ENCODE results near the gene REC114. TPM values are rescaled to one million over a fixed set of nuclear protein-coding genes. Genes with fewer than 3 reads are reported as not detected.
"Not testable (repeated sequence)": the region's sequence is repeated elsewhere in the genome, so short reads cannot be mapped to it uniquely, and the experiment has no call there.

REC114 gene
- total RNA-seq, 2 donors from 2014 or later: not detected

DNA sequence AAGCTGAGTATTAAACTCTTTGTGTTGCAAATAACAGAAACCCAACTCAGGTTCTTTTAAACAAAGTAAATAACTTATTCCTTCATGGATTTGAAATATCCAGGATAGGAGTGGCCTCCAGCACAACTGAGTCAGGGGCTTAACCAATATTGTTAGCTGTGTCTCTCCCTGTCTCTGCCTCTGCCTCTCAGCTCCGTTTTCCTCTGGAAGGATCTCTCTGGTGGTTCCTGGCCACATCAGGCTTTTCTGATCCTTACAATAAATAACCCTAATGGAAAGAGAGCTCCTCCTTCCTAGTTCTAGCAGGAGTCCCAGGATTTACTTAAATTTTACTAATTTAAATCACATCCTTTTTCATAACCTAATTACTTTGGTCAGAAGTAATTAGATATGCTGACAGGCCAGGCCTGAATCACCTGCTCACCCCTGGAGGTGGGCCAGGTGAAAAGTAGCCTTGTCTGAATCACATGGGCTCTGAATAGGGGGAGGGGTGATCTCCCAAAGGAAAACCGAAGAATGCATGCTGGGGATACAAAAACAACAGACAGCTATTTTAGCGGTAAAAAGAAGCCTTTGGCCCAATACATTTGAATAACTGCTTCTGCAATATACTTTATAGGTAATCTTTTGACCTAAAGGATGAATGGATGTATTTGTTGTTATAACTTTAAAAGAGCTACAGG is 75.4 kb downstream of the REC114 start:
- H3K9me3 ChIP-seq (ENCODE audit: control insufficient read depth, low read length, poor library complexity, severe bottlenecking): no peaks in the 10 kb centered on the region
- Mint-ChIP-seq H3K36me3 (ENCODE audit: low read depth) (peaks cover 2% of the 10 kb centered on the region), H3K4me1 (peaks cover 14% of the 10 kb centered on the region), H3K4me3 (no peak overlapping the region), H3K27me3 (no peaks in the 10 kb centered on the region), H3K27ac (no peak overlapping the region)
- ATAC-seq (no peak), DNase-seq (no peak)

DNA sequence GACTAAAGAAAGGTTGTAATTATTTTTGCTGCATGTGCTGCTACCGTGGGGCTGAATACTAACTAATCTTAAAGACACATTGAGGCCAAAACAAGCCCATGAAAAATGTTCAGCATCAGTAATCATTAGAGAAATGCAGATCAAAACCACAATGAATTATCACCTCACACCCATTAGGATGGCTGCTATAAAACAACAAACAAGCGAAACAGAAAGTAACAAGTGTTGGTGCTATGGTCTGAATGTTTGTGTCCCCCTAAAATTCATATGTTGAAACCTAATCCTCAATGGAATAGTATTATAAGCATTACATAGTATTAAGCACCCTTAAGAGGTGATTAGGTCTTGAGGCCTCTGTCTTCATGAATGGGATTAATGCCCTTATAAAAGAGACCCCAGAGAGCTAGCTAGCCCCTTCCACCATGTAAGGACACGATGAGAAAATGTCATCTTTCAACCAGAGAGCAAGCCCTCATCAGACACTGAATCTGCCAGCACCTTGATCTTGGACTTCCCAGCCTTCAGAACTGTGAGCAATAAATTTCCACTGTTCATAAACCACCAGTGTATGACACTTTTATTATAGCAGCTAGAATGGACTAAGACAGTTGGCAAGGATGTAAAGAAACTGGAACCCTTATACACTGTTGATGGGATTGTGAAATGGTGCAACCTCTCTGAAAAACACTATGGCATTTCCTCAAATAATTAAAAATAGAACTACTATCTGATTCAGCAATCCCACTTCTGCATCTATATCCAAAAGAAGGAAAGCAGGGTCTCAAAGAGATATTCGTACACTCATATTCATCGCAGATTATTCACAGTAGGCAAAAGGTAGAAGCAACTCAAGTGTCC is 76.1 kb downstream of the REC114 start:
- no peaks in the 10 kb centered on the region for H3K27me3 Mint-ChIP-seq
- peaks cover 14% of the 10 kb centered on the region for H3K4me1 Mint-ChIP-seq
- no peak overlapping the region for H3K27ac Mint-ChIP-seq
- no peak overlapping the region for H3K4me3 Mint-ChIP-seq
- H3K36me3 Mint-ChIP-seq (ENCODE audit: low read depth): peaks cover 2% of the 10 kb centered on the region
- no peaks in the 10 kb centered on the region for H3K9me3 ChIP-seq (ENCODE audit: control insufficient read depth, low read length, poor library complexity, severe bottlenecking)
- ATAC-seq (no peak), DNase-seq (no peak)

DNA sequence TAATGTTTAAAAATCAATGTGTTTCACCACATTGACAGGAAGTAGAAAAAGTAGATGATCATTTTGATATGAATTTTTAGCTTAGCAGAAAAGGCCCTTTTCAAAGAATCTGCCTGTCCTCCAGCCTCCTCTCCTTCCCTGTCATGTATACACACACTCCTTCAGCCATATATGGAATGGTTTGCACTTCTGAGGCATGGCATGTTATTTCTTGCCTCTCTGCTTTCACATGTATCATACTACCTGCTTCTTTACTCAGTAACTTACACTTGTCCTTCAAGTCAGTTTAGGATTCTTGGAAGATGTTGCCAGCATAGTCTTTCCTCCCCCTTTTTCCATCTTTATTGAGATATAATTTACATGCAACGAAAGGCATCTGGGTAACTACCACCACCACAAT is 79.0 kb downstream of the REC114 start:
- no peaks in the 10 kb centered on the region for H3K9me3 ChIP-seq (ENCODE audit: control insufficient read depth, low read length, poor library complexity, severe bottlenecking)
- Mint-ChIP-seq H3K4me1 (peaks cover 11% of the 10 kb centered on the region), H3K36me3 (ENCODE audit: low read depth) (peaks cover 2% of the 10 kb centered on the region), H3K27ac (no peak overlapping the region), H3K4me3 (no peak overlapping the region), H3K27me3 (peaks cover under 1% of the 10 kb centered on the region)
- no peak for ATAC-seq
- DNase-seq: no peak

DNA sequence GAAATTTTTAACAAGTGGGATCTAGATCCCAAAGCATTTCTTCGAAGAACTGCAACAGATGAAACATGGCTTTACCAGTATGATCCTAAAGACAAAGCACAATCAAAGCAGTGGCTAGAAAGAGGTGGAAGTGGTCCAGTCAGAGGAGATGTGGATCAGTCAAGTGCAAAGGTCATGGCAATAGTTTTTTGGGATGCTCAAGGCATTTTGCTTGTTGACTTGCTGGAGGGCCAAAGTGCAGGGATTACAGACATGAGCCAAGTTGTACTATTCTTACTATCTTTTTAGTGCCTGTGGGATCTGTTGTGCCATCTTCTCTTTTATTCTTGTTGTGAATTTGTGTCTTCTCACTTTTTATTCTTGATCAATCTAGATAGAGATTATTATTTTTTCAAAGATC is 82.0 kb downstream of the REC114 start:
- no peak for DNase-seq
- ATAC-seq: no peak
- H3K27me3 Mint-ChIP-seq: peaks cover 6% of the 10 kb centered on the region
- H3K27ac Mint-ChIP-seq: no peak overlapping the region
- H3K4me1 Mint-ChIP-seq: peaks cover 7% of the 10 kb centered on the region
- H3K9me3 ChIP-seq (ENCODE audit: control insufficient read depth, low read length, poor library complexity, severe bottlenecking): no peaks in the 10 kb centered on the region
- no peak overlapping the region for H3K4me3 Mint-ChIP-seq
- H3K36me3 Mint-ChIP-seq (ENCODE audit: low read depth): no peaks in the 10 kb centered on the region

DNA sequence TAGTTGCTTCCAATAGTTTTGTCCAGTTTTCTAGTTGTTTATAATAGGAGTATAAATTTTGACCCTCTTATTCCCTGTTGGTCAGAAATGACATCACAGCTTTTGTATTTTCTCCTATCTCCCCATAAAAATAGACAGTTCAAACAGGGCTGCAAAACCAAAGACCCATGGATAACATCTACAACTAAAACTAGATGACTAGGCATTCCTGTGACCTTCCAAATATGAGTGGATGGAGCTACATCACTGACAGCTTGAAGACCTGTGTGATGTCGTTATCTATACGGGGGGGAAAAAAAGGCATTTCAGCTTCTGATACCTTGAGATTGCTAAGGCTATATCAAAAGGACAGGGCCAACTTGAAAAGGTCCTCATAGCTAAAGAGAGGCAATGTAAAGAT is 84.6 kb downstream of the REC114 start:
- H3K4me1 Mint-ChIP-seq: no peaks in the 10 kb centered on the region
- H3K4me3 Mint-ChIP-seq: no peak overlapping the region
- ATAC-seq (no peak), DNase-seq (no peak)
- H3K27ac Mint-ChIP-seq: no peak overlapping the region
- H3K27me3 Mint-ChIP-seq: peaks cover 6% of the 10 kb centered on the region
- no peaks in the 10 kb centered on the region for H3K36me3 Mint-ChIP-seq (ENCODE audit: low read depth)
- H3K9me3 ChIP-seq (ENCODE audit: control insufficient read depth, low read length, poor library complexity, severe bottlenecking): no peaks in the 10 kb centered on the region

DNA sequence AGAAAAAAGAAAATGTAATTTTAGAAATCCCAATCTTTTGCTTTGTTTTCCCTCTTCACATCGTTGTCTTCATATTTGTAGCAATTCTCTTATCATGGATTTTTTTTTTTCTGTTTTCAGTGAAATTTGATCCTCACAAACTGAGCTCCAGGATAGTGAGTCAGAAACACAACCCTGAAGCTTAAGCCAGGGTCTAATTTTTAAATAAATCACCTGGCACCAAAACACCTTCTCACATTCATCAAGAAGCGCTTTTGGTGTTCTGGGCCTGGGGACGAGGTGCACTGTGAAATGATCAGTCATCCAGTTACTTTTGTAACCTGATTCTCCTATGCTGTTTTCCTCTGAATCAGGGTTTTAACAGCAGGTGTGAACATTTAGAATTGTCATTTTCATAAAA is 87.7 kb downstream of the REC114 start:
- DNase-seq (no peak), ATAC-seq (no peak)
- H3K27ac Mint-ChIP-seq: no peak overlapping the region
- H3K27me3 Mint-ChIP-seq: peaks cover 6% of the 10 kb centered on the region
- no peaks in the 10 kb centered on the region for H3K9me3 ChIP-seq (ENCODE audit: control insufficient read depth, low read length, poor library complexity, severe bottlenecking)
- H3K4me3 Mint-ChIP-seq: no peak overlapping the region
- no peaks in the 10 kb centered on the region for H3K4me1 Mint-ChIP-seq
- H3K36me3 Mint-ChIP-seq (ENCODE audit: low read depth): no peaks in the 10 kb centered on the region

DNA sequence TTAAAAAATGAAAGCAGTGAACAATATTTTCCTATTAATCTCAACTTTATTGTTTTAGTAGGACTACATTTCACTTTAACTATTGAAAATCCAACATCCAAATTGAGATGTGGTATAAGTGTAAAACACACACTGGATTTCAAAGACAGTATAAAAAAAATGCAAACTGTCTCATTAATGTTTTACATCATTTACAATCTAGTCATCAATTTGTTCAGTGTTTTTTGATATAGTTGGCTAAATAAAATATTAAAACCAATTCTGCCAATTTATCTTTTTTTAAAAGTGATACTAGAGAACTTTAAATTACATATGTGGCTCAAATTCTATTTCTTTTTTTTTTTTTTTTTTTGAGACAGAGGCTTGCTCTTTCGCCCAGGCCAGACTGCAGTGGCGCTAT is 95.2 kb downstream of the REC114 start:
- no peaks in the 10 kb centered on the region for H3K27me3 Mint-ChIP-seq

DNA sequence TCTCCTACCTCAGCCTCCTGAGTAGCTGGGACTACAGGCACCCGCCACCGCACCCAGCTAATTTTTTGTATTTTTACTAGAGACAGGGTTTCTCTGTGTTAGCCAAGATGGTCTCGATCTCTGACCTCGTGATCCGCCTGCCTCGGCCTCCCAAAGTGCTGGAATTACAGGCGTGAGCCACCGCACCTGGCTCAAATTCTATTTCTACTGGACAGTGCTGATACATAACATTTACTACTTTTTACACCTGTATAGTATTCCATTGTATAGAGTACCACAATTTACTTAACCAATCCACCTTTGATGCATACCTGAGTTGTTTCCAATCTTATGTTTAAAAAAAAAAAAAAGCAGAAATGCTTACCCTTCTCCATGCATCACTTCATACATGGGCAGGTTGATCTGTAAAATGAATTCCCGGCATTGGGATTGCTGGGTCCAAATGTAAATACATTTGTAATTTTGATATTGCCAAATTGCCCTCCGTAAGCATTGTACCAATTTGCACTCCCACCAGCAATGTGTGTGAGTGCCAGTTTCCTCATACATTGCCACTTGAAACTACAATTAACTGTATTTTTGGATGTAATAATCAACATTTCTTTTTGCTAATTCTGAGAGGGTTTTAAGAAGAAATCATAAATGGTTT is 95.7 kb downstream of the REC114 start:
- H3K36me3 Mint-ChIP-seq (ENCODE audit: low read depth): no peaks in the 10 kb centered on the region
- H3K27ac Mint-ChIP-seq: no peak overlapping the region
- H3K4me1 Mint-ChIP-seq: no peaks in the 10 kb centered on the region
- no peak overlapping the region for H3K4me3 Mint-ChIP-seq
- no peak for DNase-seq
- H3K27me3 Mint-ChIP-seq: no peaks in the 10 kb centered on the region
- no peak for ATAC-seq
- H3K9me3 ChIP-seq (ENCODE audit: control insufficient read depth, low read length, poor library complexity, severe bottlenecking): no peaks in the 10 kb centered on the region

More for the DNA sequence above, 95.2 kb downstream of the REC114 start:
- H3K27ac Mint-ChIP-seq: no peak overlapping the region
- H3K9me3 ChIP-seq (ENCODE audit: control insufficient read depth, low read length, poor library complexity, severe bottlenecking): no peaks in the 10 kb centered on the region
- no peak for ATAC-seq
- H3K36me3 Mint-ChIP-seq (ENCODE audit: low read depth): no peaks in the 10 kb centered on the region
- DNase-seq: no peak
- no peak overlapping the region for H3K4me3 Mint-ChIP-seq
- no peaks in the 10 kb centered on the region for H3K4me1 Mint-ChIP-seq

DNA sequence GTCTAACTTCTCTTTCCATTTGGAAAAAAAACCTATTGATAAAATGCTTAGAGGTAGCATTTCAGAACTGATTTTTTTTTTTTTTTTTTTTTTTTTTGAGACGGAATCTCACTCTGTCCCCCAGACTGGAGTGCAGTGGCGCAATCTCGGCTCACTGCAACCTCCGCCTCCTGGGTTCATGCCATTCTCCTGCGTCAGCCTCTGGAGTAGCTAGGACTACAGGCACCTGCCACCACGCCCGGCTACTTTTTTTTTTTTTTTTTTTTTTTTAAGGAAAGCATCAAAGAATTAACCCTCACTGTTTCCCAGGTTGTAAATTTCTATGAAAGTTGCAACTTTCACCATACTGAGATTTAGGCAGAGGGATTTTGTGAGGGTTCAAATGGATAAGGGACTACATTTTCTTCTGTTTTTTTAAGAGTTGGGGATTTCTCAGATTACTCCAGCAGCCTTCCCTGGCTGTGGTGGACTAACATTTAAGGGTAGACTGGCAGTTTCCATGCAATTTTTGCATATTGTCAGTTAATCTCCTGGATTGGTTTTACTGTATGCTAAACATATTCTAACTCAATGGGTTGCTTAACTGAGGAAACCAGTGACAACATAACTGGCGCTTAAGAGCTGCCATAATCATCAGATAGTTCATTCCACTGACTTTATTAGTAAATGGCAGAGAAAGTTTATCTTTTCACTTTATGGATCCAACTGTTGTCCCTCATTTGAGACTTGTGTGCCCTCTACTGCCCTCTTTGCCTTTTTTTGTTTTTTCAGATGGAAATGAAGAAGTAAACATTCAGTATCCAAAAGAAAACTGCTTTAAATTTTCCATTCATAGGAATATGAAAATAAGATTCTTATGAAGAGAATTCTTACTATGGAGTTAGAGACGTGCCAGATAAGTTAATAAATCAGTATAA is 96.5 kb downstream of the REC114 start:
- H3K4me3 Mint-ChIP-seq: no peak overlapping the region

DNA sequence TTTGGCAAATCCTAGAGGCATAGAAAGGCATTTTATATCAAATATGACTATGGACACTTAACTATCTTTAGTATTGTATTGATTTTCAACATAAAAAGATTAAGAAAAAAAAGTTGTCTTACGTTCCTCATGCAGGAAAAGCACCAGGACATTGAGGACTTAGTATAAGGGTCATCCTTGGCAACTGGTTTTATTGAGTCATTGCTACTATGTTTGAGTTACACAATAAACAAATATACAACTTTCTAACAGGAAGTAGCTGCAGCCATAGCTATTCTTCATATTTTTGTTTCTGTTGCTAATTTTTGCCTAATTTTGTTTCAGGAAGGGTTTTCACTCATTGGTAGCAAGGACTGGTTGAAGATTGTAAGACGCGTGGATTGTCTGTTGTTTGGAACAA is 97.2 kb downstream of the REC114 start:
- ATAC-seq: no peak
- no peak for DNase-seq
- Mint-ChIP-seq H3K4me3 (no peak overlapping the region), H3K27ac (no peak overlapping the region), H3K4me1 (no peaks in the 10 kb centered on the region), H3K36me3 (ENCODE audit: low read depth) (no peaks in the 10 kb centered on the region), H3K27me3 (no peaks in the 10 kb centered on the region)
- H3K9me3 ChIP-seq (ENCODE audit: control insufficient read depth, low read length, poor library complexity, severe bottlenecking): no peaks in the 10 kb centered on the region

More for the DNA sequence above, 96.5 kb downstream of the REC114 start:
- no peaks in the 10 kb centered on the region for H3K27me3 Mint-ChIP-seq
- H3K4me1 Mint-ChIP-seq: no peaks in the 10 kb centered on the region
- DNase-seq (no peak), ATAC-seq (no peak)
- no peaks in the 10 kb centered on the region for H3K9me3 ChIP-seq (ENCODE audit: control insufficient read depth, low read length, poor library complexity, severe bottlenecking)
- H3K27ac Mint-ChIP-seq: no peak overlapping the region
- H3K36me3 Mint-ChIP-seq (ENCODE audit: low read depth): no peaks in the 10 kb centered on the region

DNA sequence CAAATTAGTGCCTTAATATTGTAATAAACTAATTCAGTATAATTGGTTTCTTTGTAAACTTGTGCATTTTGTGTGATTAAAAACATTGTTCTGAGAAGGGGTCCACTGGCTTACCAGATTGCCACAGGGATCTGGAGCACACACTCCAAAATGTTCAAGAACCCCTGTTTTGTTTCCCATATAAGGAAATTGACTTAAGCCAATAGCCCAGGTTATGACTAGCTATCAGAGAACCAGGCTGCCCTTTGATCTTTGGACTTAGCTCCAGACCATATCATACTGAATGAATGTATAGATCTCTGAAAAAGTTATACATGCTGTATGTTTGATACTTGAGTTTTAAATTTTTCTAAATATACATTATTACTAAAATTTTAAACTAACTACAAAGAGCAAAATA is 98.5 kb downstream of the REC114 start:
- DNase-seq: no peak
- Mint-ChIP-seq H3K36me3 (ENCODE audit: low read depth) (peaks cover 2% of the 10 kb centered on the region), H3K27ac (no peak overlapping the region), H3K4me3 (no peak overlapping the region), H3K4me1 (no peaks in the 10 kb centered on the region), H3K27me3 (no peaks in the 10 kb centered on the region)
- no peak for ATAC-seq
- H3K9me3 ChIP-seq (ENCODE audit: control insufficient read depth, low read length, poor library complexity, severe bottlenecking): no peaks in the 10 kb centered on the region

DNA sequence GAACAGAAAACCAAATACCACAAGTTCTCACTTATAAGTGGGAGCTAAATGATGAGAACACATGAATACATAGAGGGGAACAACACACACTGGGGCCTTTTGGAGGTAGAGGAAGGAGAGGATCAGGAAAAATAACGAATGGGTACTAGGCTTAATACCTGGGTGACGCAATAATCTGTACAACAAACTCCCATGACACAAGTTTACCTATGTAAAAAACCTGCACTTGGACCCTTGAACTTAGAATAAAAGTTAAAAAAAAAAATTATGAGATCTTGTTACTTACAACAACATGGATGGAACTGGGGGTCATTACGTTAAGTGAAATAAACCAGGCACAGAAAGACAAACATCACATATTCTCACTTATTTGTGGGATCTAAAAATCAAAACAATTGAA is 106.0 kb downstream of the REC114 start:
- not testable (repeated sequence) for H3K9me3 ChIP-seq (ENCODE audit: control insufficient read depth, low read length, poor library complexity, severe bottlenecking); H3K27me3 Mint-ChIP-seq; H3K4me1 Mint-ChIP-seq; H3K4me3 Mint-ChIP-seq; H3K27ac Mint-ChIP-seq; ATAC-seq; H3K36me3 Mint-ChIP-seq (ENCODE audit: low read depth); DNase-seq

DNA sequence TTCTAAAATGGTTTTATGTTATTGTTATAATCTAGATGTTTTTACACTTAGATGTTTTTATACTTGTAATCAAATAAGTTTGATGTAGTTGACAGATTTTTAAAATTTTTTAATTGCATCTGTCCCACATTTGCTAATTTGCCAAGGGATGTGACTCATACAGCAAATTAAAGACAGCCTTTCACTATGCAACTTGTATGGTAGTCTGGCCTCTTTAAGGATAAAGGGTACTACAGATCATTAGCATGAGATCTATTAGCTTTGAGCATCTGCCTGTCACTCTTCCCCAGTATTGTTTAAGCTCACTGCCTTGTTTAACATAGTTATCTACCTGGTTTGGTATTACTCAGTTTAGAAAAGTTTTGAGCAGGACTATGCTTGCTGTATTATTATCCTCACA is 107.2 kb downstream of the REC114 start:
- H3K9me3 ChIP-seq (ENCODE audit: control insufficient read depth, low read length, poor library complexity, severe bottlenecking): no peaks in the 10 kb centered on the region
- Mint-ChIP-seq H3K36me3 (ENCODE audit: low read depth) (peaks cover 2% of the 10 kb centered on the region), H3K4me1 (peaks cover 6% of the 10 kb centered on the region), H3K27me3 (no peaks in the 10 kb centered on the region), H3K27ac (no peak overlapping the region), H3K4me3 (no peak overlapping the region)
- DNase-seq (no peak), ATAC-seq (no peak)

Data from T-helper 17 cell (primary cell).